ENCODE results near the gene RNF183.
"Not testable (repeated sequence)": the region's sequence is repeated elsewhere in the genome, so short reads cannot be mapped to it uniquely, and the experiment has no call there.

The RNF183 gene

DNA sequence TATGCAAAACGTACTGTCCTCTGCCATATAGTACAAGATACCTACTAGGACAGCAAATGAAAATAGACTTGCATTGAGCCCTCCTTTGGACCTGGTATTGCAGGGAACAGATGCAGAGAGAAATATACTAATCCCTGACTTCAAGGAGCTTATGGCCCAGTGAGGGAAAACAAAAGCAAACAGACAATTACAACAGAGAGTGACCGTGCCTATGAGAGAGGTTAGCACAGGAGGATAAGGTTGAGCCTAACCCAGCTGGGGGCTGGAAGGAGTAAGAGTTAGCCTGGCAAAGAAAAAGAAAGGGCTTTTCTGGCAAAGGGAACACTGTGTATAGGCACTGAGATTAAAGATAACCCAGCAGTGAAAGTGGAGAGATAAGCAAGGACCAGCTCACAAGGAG is 33.3 kb downstream of the RNF183 start:
- no peak for DNase-seq

DNA sequence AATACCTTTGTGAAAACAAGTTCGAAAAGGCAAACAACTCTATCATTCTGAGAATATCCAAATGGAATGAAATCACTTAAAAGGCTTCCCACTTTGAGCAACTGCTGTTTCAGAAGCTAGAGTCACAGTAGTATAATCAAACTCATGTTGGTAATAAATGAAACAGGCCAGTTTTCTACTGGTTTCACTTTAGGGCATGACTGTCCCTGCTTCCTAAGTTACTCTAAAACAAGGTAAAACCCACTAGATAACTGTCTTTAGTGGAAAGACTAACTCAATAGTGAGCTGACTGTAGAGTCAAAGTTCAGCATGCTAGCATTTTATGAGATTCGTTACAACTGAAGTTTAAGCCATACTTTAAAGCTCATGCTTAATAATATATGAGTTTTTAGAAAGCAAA is 33.8 kb downstream of the RNF183 start:
- no peak for DNase-seq

DNA sequence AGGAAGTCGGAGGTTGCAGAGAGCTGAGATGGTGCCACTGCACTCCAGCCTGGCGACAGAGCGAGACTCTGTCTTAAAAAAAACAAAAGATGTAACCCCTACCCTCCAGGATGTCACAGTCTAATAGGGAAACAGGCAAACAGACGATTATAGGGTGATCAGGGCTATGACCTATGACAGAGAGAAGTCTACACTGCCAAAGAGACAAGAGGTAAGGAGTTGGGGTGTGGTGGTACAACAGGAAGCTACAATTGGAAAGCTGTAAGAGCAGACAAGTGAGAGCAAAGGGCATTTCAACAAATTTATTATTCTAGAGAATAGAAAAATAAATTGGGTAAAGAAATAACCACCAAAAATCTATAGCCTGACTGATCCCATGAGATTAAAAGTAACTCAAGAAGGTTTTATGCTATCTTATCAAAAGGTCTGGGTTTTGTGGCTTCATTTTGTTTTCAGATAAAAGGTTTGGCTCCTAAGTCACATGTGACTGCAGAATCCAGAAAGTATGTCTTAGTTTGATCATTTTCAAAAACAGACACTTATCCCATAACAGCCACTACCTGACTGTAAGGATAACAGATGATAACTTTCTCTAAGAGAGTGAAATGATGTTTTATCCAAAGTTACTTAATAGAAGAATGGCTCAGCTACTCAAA is 35.1 kb downstream of the RNF183 start:
- no peak for DNase-seq

DNA sequence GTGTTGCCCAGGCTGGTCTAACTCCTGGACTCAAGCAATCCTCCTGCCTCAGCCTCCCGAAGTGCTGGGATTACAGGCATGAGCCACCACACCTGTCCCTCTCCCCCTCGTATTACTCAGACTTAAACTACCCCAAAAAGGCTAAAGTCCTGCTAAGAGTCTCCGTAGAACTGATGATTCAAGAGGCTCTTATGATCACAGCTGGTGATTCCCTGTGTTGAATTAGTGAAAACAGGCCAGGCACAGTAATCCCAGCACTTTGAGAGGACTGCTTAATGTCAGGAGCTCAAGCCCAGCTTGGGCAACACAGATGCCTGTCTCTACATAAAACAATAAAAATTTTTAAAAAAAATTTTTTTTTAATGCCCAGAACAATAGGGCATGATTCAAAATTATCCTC is 37.0 kb downstream of the RNF183 start:
- no peak for DNase-seq

DNA sequence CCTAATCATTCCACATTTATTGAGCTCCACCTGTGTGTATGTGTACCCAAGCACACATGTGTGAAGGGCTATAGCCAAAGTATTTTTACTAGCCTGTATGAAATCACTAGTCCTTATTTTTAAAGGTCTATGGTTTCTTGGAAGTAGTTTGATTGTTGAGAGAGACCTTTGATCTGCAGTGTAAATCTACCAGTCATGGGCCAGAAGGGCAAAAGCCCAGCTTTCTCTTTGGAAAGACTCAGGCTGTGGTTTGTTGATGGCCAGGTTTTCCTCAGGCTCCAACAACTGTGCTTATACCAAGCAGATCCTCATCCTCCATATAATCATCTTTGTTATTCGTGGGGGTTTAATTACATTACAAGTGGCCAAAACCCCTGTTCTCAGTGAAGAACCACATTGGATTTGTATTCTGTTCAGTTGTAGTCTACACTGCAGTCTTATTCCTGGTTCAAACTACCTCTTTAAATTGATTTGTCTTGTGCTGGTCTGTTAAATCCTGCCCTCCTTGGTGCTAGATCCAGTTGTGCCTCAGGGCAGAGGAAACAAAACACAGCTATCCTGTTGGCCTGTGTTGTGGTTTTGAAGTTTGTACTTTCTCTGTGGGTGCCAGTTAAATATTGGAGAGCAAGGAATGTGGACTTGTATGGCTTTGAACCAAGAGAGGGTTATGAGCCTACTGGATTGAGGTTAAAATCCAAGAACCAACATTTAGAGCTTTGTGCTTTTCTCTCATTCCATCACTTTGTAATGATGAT is 41.1 kb downstream of the RNF183 start:
- no peak for DNase-seq

DNA sequence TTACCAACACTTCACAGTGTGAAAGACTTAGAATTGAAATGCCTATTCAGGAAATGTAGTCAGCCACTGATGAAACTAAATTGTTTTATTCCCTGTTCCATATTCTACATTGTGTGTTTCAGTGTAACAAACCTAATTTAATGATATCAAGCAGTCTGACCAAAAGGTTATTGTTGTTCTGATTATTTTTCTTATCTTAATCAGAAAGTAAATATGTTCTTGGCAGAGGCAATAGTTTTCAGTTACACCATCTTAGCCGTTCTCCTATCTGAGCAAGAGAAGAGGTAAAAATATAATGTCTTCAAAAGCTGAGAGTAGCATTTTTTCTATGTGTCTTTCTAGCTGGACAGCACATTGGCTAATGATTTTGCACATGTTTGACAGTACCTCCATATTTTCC is 44.9 kb downstream of the RNF183 start:
- no peak for DNase-seq

DNA sequence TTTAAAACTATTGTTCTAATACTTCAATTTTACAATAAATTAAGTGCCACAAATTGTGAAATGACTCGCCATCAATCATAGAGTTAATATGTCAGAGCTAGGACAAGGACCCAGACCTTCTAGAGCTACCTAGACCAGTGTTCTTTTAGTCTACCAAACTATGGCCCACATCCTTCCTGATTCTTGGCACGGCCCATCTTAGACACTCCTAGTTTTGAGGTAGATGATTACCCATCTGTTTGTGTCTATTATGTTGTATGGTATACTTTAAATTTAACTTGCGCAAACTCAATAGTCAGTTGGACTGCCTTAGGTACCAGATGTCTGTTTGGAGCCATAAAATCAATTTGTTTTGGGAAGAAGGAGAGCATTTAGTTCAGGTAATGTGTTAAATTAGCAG is 45.3 kb downstream of the RNF183 start:
- no peak for DNase-seq

DNA sequence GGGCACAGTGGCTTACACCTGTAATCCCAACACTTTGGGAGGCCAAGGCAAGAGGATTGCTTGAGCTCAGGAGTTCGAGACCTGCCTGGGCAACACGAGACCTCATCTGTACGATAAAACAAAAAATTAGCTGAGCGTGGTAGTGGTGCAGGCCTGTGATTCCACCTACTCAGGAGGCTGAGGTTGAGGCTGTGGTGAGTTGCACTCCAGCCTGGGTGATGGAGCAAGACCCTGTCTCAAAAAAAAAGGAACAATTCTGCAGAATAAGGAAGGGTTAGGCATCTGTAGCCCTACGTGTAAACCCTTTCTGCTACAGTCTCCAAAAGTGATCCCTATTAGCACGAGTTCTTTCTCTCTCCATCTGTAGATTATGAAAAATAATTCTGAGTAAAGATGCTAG is 47.7 kb downstream of the RNF183 start:
- peak; percentile 68 for DNase-seq

DNA sequence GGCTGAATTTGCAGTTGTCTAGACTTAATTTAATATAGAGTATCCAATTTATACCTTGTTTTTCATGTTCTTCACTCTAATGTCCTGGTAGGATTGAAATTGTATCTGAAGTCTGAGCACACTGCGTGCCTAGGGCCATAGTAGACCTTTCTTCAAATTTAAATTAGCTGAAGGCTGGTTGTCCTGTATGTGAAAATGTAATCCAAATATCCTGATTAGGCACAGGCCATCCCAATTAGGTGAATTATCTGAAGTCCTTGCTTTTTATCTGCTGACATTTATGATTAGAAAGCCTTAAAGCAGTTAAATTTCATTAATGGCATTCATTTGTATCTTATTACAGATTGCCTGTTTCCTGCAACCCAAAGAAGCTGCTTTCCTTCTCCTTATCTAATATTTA is 48.2 kb downstream of the RNF183 start:
- no peak for DNase-seq

DNA sequence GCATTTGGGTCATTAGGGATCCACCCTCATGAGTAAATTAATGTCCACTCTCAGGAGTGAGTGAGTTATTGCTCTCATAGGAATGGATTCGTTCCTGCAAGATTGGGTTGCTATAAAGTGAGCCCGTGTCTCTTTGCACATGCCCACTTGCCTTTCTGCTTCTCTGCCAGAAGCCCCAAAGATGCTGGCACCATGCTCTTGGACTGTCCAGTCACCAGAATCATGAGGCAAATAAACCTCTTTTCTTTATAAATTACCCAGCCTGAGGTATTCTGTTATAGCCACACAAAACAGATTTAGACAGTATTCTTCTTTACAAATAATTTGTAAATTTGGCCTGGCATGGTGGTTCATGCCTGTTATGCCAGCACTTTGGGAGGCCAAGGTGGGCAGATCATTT is 52.4 kb downstream of the RNF183 start:
- no peak for DNase-seq

DNA sequence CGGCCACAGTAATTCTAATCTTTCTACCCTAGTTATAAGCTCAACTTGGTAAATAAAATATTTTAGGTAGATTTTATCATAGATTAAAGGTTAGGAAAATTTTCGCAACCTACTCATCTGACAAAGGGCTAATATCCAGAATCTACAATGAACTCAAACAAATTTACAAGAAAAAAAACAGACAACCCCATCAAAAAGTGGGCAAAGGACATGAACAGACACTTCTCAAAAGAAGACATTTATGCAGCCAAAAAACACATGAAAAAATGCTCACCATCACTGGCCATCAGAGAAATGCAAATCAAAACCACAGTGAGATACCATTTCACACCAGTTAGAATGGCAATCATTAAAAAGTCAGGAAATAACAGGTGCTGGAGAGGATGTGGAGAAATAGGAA is 53.5 kb downstream of the RNF183 start:
- DNase-seq = not testable (repeated sequence)

DNA sequence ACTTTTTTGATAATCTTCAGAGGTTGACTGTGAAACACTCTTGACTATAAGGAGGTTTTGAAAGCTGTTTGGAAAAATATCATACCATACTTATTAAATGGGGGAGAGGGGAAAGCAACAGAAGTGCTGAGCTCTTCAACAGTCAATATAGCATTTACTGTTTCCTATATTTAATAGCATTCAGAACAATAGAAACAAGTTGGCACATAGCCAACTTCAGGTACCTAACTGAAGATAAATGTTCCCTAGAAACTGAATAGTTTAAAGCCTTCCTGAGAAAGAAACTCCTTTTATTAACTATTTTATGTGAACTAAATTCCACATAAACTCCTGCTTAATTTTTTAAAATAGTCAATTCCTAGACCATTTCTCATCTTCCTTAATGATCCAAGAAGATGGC is 55.5 kb downstream of the RNF183 start:
- no peak for DNase-seq
